PC-9 (cell line): ENCODE results near the gene RNU5D-1. TPM values are rescaled to one million over a fixed set of nuclear protein-coding genes. Genes with fewer than 3 reads are reported as not detected.

Source experiments
- BruUV-seq: library from RNA; stranded (reverse); fragments of 400-500 nt; replicated peaks from 2 replicates; lab custom pipeline; 2021; lab: Mats Ljungman, UMichigan
- CTCF ChIA-PET: fragments of 300-600 bp; sonication (Branson Sonifier 250); formaldehyde crosslinking; loops from one replicate; lab custom pipeline; 2022; ENCODE audit warnings: antibody characterized with exemption; lab: Charles Lee
- POLR2A ChIA-PET: fragments of 300-600 bp; sonication (Branson Sonifier 250); formaldehyde crosslinking; loops from one replicate; lab custom pipeline; 2022; ENCODE audit warnings: antibody characterized with exemption; ENCODE audit not compliant: unreplicated experiment; lab: Charles Lee
- DNase-seq, 2 experiments: peaks; one replicate each; pipeline versions ENCODE4 v3.0.0 to v3.0.0-alpha.2; 2015 to 2022; ENCODE audit warnings: mixed read lengths in 1 of 2
- H2AFZ ChIP-seq: fragments of 200-600 bp; sonication (generic); 2 replicates; pipeline ENCODE4 v1.8.1; 2017; ENCODE audit warnings: antibody characterized with exemption
- H3F3A ChIP-seq: fragments of 200-600 bp; sonication (generic); 2 replicates; pipeline ENCODE4 v1.8.1; 2017; ENCODE audit warnings: antibody characterized with exemption, mild to moderate bottlenecking, low read depth; ENCODE audit not compliant: insufficient read depth
- H3K27ac ChIP-seq: fragments of 200-600 bp; sonication (generic); 2 replicates; pipeline ENCODE4 v1.6.1; 2016; ENCODE audit warnings: mixed run types
- H3K27me3 ChIP-seq: fragments of 200-600 bp; sonication (generic); 2 replicates; pipeline ENCODE4 v1.6.1; 2016; ENCODE audit warnings: low read depth, mixed run types; ENCODE audit not compliant: insufficient read depth
- H3K36me3 ChIP-seq: fragments of 200-600 bp; sonication (generic); 2 replicates; pipeline ENCODE4 v1.6.1; 2016; ENCODE audit warnings: low read depth, mixed run types
- H3K4me1 ChIP-seq: fragments of 200-600 bp; sonication (generic); replicated peaks from 2 replicates; pipeline ENCODE4 v1.6.1; 2016; ENCODE audit warnings: mixed run types; ENCODE audit not compliant: insufficient read depth
- H3K4me2 ChIP-seq: fragments of 200-600 bp; sonication (generic); 2 replicates; pipeline ENCODE4 v1.6.1; 2017; ENCODE audit warnings: mixed run types
- H3K4me3 ChIP-seq: fragments of 200-600 bp; sonication (generic); 2 replicates; pipeline ENCODE4 v1.6.1; 2016; ENCODE audit warnings: mixed run types
- H3K79me2 ChIP-seq: fragments of 200-600 bp; sonication (generic); 2 replicates; pipeline ENCODE4 v1.6.1; 2017; ENCODE audit warnings: low read depth, mixed run types
- H3K9me2 ChIP-seq: fragments of 200-600 bp; sonication (generic); 2 replicates; pipeline ENCODE4 v1.8.1; 2017; ENCODE audit warnings: mild to moderate bottlenecking; ENCODE audit not compliant: insufficient read depth
- H3K9me3 ChIP-seq: fragments of 200-600 bp; sonication (generic); 2 replicates; pipeline ENCODE4 v1.8.1; 2016; ENCODE audit warnings: low read depth; ENCODE audit not compliant: insufficient read depth
- H4K20me1 ChIP-seq: fragments of 200-600 bp; sonication (generic); 2 replicates; pipeline ENCODE4 v1.8.1; 2017; ENCODE audit not compliant: insufficient read depth
- CTCF ChIP-seq: fragments of 200-600 bp; sonication (generic); conservative IDR thresholded peaks from 2 replicates; pipeline ENCODE4 v1.6.1; 2017; ENCODE audit warnings: mixed run types, antibody characterized with exemption, mild to moderate bottlenecking, moderate library complexity
- EZH2 ChIP-seq: fragments of 200-600 bp; sonication (generic); IDR thresholded peaks from 2 replicates; pipeline ENCODE4 v1.8.0; 2017; ENCODE audit warnings: antibody characterized with exemption, low read depth
- intact Hi-C: fragments of 100-400 bp; cut with micrococcal nuclease; formaldehyde crosslinking; loops from one replicate; pipeline ENCODE4 v1.10.0; 2022; ENCODE audit not compliant: unreplicated experiment
- total RNA-seq: library from RNA; stranded (reverse); gene quantifications from 2 replicates; pipeline ENCODE4 v1.2.3, GENCODE V29; 2021

Gene RNU5D-1
- total RNA-seq, 1 experiment from 2014 or later = not detected

- no peak for DNase-seq
- H4K20me1 ChIP-seq = no peaks in the 10 kb centered on the region
- H3K27ac ChIP-seq = no peak overlapping the region
- no peaks in the 10 kb centered on the region for H3K79me2 ChIP-seq
- no peaks in the 10 kb centered on the region for H3K9me2 ChIP-seq
- H3F3A ChIP-seq = peaks cover 31% of the 10 kb centered on the region; the same call in 1 of the 2 replicates
- no peak overlapping the region for H3K4me3 ChIP-seq
- TF ChIP-seq EZH2 = no peak
- TF ChIP-seq CTCF = no peak
- H3K36me3 ChIP-seq = no peaks in the 10 kb centered on the region
- ChIA-PET POLR2A (no interaction called here), CTCF (interaction anchor here (0.6 kb wide), 1 partner anchor 9 kb away, joined by 7 read pairs; no protein-coding TSS in a partner anchor)
- H3K27me3 ChIP-seq = no peaks in the 10 kb centered on the region
- BruUV-seq = no TSS peak
- H3K9me3 ChIP-seq = no peaks in the 10 kb centered on the region
- H2AFZ ChIP-seq = no peak overlapping the region
- intact Hi-C loops = loop anchor here (5.0 kb wide), 1 partner anchor 293 kb away; the partner anchor contains the start of genes HECTD3 and UROD
- no peak overlapping the region for H3K4me2 ChIP-seq
- peaks cover 23% of the 10 kb centered on the region for H3K4me1 ChIP-seq
These were observed 11.7 kb downstream of the RNU5D-1 start for GRCh38 chr1:44719318-44719717.

GRCh38 chr1:44718091-44718490, 12.9 kb downstream of the RNU5D-1 start:
- CTCF ChIA-PET = interaction anchor here (0.6 kb wide), 1 partner anchor 14 kb away, joined by 6 read pairs; no protein-coding TSS in a partner anchor
- intact Hi-C loops = loop anchor here (5.0 kb wide), 1 partner anchor 294 kb away; the partner anchor contains the start of genes HECTD3 and UROD

GRCh38 chr1:44717653-44718052, 13.3 kb downstream of the RNU5D-1 start:
- CTCF ChIA-PET = interaction anchor here (0.6 kb wide), 1 partner anchor 15 kb away, joined by 6 read pairs; no protein-coding TSS in a partner anchor
- no TSS peak for BruUV-seq

More at GRCh38 chr1:44718091-44718490, 12.9 kb downstream of the RNU5D-1 start:
- H3K36me3 ChIP-seq = no peaks in the 10 kb centered on the region
- no peak overlapping the region for H3K4me3 ChIP-seq
- no peak overlapping the region for H3K27ac ChIP-seq
- peaks cover 32% of the 10 kb centered on the region for H3K4me1 ChIP-seq
- DNase-seq = no peak
- no peaks in the 10 kb centered on the region for H3K79me2 ChIP-seq
- H4K20me1 ChIP-seq = no peaks in the 10 kb centered on the region
- POLR2A ChIA-PET = interaction anchor here (0.6 kb wide), 1 partner anchor 21 kb away, joined by 6 read pairs; no protein-coding TSS in a partner anchor
- H3K27me3 ChIP-seq = no peaks in the 10 kb centered on the region
- H3K9me2 ChIP-seq = no peaks in the 10 kb centered on the region
- BruUV-seq = no TSS peak
- H3F3A ChIP-seq = peaks cover 36% of the 10 kb centered on the region
- no peak overlapping the region for H2AFZ ChIP-seq
- TF ChIP-seq EZH2 = no peak
- no peak for TF ChIP-seq CTCF
- no peaks in the 10 kb centered on the region for H3K9me3 ChIP-seq
- H3K4me2 ChIP-seq = no peak overlapping the region

More at GRCh38 chr1:44717653-44718052, 13.3 kb downstream of the RNU5D-1 start:
- POLR2A ChIA-PET = no interaction called here
- Histone ChIP-seq H4K20me1 (no peaks in the 10 kb centered on the region), H3K4me1 (peaks cover 37% of the 10 kb centered on the region), H3K79me2 (no peaks in the 10 kb centered on the region), H3K36me3 (no peaks in the 10 kb centered on the region), H3K27ac (no peak overlapping the region), H3K4me2 (no peak overlapping the region), H3K4me3 (no peak overlapping the region), H3K27me3 (no peaks in the 10 kb centered on the region), H2AFZ (no peak overlapping the region), H3F3A (peaks cover 37% of the 10 kb centered on the region), H3K9me2 (no peaks in the 10 kb centered on the region), H3K9me3 (no peaks in the 10 kb centered on the region)
- DNase-seq = no peak
- TF ChIP-seq CTCF = no peak
- TF ChIP-seq EZH2 = no peak
- intact Hi-C loops = loop anchor here (5.0 kb wide), 1 partner anchor 295 kb away; the partner anchor contains the start of genes HECTD3 and UROD
